ENCODE results near the gene KDM2B.

DNA sequence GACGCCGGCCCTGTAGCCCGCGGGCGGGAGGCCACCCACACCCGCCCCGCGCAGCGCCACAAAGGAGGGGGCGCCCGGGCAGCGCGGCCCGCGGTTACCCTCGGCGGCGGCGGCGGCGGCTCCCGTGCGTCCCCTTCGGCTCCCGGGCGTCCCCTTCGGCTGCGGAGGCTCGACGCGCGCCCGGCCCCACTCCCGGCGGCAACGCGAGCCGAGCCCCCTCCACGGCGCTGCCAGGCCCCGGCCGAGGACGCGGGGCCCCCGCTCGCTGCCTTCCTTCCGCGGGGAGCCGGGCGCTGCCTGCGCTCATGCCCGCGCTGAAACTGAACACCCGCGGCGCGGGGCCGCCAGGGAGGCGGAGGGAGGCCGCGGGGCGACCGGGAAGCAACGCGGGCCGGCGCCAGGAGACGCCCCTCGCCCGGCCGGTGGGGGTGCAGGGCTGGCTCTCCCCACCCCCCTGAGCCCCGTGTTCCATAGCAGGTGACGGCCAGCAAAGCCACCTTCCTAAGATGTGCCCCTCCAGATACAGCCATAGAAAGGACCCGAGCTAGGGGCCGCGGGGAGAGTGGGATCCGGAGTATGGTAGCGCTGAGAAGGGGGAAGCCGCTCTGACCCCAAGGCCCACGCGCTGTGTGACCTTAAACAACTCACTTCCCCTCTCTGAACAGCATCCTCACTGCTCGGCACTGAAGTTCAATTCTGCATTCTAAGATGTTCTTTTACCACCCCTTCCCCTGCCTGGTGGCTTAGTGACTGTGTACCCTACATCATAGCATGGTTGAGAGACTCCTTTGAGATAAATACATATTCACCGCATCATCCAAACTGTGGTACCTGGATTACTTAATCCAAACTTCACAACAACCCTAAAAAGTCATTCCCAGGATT, 42.8 kb downstream of the KDM2B start:
- TF ChIP-seq CTCF (IDR thresholded peaks at IDR 0.05) (no peak), POLR2A (IDR thresholded peaks at IDR 0.05) (no peak), POLR2AphosphoS5 (IDR thresholded peaks at IDR 0.05; ENCODE audit: insufficient read depth in 1 of 2, low read depth in 1 of 2) (no peak)

Measured in vagina (tissue), 2 donors.